HUDEP-2 (cell line): ENCODE measurements around the gene LRRFIP1.
A peak's percentile ranks its signal among the peaks of the same experiment; 100 is the strongest.
"Not testable (repeated sequence)": the region's sequence is repeated elsewhere in the genome, so short reads cannot be mapped to it uniquely, and the experiment has no call there.

Source experiments
- DNase-seq, 76 experiments: peaks; one replicate each; lab custom pipeline; 2025; ENCODE audit not compliant: unreplicated experiment in 76 of 76; lab: John Stamatoyannopoulos, UW

The LRRFIP1 gene

DNA sequence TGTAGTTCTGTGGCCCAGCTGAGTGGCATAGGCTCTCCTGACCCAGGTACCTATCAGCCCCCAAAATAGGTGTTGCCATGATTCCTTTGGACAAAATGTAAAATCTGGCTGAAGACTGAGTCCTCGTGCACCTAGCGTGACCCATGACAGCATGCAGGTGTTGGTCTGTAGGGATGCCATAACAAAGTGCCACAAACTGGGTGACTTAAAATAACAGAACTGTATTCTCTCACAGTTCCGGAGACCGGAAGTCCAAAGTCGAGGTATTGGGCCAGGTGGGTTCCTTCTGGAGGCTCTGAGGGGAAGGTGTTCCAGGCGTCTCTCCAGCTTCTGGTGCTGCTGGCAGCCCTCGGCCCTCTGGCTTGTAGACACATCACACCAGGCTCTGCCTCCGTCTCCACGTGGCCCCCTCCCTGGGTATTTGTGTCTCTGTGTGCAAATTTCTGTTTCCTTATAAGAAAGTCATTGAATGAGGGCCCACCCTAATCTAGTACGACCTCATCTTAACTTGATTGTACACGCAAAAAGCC, 34.5 kb downstream of the LRRFIP1 start:
- no peak for DNase-seq

DNA sequence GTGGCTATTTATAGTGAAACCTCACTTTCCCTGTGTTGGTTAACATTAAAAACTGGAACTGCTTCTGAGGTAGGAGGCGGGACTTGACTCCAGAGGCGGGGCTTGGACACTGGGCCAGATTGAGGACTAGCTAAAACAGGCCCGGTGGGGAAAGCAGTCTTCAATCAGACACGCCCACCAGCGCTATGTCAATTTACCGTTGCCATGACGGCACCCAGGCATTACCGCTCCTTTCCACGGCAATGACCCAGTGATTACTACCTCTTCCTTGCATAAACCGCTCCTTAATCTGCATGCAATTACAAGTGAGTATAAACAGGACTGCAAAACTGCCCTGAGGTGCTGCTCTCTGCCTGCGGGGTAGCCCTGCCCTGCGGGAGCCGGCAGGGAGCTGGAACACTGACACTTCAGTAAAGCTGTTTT, 35.3 kb downstream of the LRRFIP1 start:
- DNase-seq, result peak in 31 of 76 experiments; percentile 4 to 54 (median 18)

DNA sequence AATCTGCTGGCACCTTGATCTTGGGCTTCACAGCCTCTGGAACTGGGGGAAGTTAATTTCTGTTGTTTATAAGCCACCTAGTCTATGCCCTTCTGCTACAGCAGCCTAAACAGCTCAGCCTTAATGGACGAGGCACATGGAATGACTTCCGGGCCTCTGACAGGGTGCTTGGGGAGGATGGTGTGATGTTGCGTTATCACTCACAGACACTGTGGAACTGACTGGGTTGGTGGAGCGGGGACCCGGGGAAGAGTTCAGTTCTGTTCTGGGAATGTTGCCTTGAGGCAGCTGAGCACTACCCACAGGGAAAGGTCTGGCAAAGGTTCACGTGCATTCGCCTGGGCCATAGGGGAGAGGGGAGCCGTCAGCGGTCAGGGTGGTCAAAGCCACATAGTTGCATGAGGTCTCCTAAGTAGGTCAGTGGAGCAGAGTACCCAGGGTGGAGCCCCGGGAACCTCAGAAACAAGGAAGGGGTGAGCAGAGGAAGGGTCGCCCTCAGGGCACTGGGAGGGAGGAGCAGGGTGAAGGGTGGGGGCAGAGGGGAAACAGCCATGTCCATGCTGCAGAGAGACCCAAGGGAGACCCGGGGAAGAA, 36.2 kb downstream of the LRRFIP1 start:
- DNase-seq, result no peak

DNA sequence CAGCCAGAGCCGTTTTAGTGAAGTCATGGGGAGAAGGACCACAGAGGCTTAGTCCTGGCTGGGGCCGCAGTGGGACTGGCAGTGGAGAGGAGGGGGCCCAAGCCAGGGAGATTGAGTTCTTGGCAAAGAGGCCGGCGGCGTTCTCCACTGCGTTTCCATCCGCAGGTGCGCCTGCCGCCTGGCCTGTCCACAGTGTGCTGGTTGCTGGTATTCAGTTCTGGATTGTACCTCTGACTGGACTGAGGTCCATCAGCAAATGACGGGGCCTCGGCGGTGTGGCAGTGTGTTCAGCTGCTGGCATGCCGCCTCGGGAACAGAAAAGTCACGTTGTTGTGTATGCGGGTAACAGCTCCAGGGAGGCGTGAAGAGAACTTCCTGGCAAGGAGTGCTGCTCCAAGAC, 36.8 kb downstream of the LRRFIP1 start:
- no peak for DNase-seq

DNA sequence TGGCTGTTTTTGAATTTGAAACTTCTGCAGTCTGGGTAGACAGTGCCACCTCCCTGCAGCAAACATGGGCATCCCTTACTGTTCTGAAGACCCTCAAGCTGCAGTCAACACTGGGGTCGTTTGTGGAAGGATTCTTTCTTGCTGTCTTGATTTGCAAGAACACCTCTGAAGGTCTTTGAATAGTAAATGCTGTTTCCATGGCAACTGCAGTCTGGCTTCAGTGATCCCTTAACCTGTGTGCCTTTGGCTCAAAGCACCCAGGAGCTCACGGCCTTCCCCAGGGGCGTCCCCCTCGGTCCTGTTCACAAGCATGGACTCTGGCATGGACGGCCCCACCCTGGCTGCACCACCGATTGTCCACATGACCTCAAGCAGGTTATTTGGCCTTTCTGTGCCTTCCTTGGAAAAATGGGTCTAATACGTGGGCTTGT, 38.3 kb downstream of the LRRFIP1 start:
- no peak for DNase-seq

DNA sequence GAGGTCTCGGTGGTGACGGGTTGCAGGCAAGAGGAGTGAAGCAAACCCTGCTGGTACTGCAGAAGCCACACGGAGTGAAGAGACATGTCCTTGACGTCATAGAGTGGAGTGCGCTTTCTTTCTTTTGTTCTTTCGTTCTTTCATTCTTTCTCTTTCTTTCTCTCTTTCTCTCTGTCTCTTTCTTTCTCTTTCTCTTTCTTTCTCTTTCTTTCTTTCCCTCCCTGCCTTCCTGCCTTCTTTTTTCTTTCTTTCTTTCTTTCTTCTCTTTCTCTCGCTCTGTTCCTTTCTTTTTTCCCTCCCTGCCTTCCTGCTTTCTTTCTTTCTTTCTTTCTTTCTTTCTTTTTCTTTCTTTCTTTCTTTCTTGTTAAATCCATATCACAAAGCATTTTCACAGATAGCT, 39.2 kb downstream of the LRRFIP1 start:
- no peak for DNase-seq

DNA sequence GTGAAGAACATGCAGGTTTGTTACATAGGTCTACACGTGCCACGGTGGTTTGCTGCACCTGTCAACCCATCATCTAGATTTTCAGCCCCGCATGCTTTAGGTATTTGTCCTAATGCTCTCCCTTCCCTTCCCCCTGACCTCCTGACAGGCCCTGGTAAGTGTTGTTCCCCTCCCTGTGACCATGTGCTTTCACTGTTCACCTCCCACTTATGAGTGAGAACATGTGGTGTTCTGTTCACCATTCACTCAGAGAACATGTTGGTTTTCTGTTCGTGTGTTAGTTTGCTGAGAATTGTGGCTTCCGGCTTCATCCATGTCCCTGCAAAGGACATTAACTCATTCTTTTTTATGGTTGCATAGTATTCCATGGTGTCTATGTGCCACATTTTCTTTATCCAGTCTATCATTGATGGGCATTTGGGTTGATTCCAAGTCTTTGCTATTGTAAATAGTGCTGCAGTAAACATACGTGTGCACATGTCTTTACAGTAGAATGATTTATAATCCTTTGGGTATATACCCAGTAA, 39.7 kb downstream of the LRRFIP1 start:
- DNase-seq, result not testable (repeated sequence)

DNA sequence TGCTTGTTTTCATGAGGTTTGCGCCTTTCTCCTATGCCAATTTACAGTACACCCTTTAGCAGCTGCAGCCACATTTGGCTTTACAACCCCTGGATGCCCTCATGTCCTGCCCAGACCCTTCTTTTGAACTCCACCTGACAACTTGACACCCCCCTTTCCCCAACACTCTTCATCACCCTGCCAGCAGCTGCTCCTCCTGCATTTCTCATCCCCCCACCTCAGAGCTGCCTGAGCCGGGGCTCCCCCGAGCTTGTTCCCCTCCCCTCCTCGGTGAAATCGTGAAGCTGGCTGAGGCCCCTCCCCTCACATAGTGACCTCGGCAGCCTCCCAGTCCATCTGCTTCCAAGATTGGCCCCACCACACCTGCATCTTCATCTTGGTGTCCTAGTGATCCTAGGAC, 40.5 kb downstream of the LRRFIP1 start:
- no peak for DNase-seq

DNA sequence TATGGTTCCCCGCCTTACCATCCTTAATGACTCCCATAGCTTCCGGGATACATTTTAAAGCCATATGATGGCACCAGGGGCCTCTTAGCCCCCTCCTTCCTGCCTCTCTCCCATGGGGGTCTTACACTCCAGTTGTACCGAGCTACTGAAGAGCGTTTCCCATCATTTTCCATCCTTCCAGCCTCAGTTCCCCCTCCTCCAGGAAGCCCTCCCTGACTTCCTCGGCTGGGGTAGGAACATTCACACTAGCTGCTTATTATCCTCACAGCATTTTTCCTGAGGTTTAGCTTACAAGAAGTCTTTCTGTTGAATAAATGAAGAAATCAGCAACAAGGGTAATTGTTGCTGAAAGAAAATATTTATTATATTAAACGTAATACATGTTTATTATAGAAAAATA, 41.1 kb downstream of the LRRFIP1 start:
- DNase-seq, result no peak

DNA sequence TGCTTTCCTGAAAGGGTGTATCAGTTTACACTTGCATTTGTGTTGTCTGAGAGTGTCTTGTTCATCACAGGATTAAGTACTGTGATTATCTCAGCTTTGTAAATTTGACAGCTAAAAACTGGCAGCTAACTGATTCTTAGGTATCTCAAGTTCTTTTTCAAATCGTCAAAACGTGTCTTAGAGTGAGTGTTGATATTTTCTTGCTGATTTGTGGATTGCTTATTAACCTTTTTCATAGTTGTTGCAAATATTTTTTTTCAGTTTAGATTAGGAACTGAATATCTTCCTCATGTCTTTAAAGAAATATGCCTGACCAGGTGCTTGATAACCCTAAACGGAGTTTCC, 41.9 kb downstream of the LRRFIP1 start:
- DNase-seq, result no peak

DNA sequence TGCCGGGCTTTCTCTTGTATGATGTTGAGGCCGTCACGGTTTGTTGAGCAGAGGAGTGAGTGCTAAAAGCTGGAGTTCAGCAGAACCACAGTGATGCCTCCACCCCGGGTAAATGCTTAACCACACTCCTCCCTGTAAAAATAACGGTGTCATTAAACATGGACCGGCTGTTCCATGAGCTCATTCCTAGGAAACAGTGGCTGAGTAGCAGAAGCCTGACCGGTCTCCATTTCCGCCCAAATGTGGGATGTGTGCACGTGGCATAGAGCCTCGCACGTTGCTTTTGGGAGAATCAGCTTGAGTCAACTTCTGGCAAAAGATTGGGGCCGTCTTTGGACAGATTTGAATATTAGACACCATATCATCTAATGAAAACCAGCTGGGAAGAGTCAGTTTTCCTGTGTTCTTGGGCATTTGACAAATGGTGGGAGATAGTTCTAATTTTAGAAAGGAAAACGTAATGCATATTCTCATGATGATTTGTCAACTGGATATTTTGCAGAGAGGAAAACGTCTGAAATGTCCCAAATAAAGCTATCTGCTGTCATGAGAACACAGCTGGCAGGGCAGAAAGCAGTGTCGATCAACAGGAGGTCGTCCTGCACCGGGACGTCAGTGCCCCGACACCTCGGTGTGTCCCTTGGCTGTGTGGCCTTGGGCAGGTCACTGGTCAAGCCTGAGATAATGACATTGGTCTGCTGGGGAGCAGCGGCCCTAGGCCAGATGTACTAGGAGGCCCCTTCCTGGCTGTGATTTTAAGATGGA, 42.4 kb downstream of the LRRFIP1 start:
- DNase-seq, result no peak

DNA sequence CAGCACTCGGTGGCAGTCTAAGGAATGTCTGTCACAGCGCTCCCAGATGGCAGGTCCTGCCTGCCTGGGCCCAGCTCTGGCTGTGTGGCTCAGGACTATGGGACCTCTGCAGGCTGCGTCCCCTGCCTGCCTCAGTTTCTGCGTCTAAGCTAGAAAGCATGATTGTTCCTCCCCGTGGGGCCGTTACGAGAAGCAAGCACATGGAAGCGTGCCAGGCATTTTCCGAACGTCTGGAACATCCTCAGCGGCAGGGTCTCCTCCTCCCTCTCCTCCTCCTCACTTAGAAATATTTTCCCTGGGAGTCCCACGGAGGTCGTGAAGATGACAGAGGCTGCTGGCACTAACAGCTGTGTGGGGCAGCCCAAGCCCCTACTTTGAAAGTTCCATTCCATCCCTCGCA, 43.3 kb downstream of the LRRFIP1 start:
- DNase-seq, result no peak

DNA sequence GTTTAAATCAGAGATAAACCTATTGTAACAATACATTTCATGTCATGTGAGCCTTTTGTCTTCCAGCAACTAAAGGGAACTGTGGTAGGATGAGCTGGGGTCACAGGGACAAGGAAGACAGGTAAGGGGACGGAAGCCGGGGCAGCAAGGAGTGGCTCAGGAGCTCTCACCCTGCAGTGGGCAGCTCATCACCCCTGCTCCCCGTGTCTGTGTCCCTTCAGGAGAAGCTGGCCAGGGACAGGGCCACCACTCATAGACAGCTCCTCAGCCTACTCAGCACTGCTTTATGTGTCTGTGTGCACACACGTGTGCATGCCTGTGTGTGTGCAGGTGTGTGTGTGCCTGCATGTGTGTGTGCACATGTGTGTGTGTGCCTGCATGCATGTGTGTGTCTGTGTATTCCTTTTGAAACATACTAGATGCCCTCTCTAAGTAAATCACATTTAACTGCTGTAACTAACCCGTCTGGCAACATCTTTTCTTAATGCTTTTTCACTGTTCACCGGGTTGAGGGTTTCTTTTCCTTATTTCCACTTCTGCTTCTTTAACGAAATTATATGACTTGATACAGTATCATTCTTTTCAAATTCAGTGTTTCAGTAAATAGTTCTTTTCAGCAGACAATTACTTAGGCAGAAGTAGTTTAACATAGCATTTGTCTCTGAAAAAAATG, 44.2 kb downstream of the LRRFIP1 start:
- DNase-seq, result no peak

DNA sequence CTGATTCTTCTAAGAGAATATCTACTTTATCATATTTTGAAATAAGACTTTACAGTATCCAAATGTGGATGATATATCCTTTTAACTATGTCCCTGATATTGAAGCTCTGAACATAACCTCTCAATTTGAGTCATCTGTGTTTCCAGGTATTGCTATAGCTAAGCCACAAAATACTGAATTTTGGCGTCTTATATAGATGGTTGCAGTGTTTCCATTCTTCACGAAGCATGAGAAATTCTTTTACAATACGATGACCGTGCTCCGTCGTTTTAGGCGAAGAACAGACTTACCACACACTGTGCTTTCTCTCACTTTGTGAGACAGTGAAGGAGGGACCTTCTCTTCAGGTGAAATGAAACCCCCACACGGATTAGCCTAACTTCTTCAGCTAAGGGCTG, 45.3 kb downstream of the LRRFIP1 start:
- no peak for DNase-seq

DNA sequence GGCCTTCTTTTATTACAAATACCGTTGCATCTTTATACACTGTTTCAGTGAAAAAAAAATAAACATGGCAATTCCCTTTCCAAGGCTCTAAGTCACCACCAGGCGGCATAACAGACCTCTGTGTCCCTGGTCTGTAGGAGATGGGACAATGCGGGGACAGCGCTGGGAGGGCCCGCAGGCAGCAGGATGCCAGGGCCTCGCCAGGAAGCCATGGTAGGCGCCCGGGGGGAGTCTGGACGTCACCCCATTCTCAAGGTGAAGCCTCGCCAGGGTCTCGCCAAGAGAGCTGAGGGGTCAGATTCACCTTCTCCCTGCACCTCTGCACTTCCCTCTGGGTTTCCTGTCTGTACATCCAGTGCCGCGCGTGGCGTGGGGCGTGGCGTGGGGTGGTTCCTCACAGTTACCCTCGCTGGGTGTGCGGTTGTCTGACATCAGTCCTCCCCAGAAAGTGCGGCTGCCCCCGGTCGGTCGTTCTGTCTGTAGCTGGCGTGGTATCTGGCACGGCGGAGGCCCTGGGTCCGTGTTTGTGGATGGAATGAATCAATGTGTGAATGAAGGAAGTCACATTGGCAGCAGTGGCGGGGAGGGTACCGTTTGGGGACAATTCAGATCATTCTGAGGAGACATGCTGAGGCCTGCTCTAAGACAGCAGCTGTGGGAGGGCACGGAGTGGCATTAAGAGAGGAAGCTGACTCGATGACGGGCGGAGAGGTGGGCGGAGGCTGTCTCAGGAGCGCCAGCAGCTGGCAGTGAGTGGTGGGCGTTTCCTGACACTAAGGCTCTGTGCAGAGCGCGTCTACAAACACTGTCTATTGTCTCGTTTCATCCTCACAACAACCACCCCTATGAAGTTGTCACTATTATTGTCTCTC, 46.0 kb downstream of the LRRFIP1 start:
- peak in 65 of 76 experiments; percentile 6 to 70 (median 52) for DNase-seq

DNA sequence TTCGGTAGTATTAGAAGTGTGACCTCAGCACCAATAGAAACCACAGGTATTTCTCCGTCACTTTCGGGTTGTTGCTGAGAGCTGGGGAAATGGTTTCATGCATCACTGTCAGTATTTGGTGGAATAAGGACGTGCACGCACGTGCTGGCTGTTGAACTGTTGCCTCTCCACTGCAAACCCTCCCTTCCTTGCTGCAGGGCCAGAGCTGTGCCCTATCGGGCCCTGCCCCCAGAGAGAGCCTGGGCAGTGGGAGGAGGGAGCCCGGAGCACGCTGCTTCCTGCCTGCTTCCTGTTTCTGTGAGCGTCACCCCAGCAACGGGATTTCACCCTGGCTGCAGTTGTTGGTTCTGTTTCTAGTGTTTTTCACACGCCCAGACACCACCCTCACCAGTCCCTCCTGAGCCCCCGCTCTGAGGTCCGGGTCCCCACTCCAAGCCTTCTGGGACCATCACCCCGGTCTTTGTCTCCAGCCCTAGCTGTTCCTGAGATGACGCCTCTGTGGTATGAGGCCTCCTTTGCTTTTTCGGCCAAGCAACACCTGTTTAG, 47.4 kb downstream of the LRRFIP1 start:
- DNase-seq, result peak in 70 of 76 experiments; percentile 14 to 86 (median 66)

DNA sequence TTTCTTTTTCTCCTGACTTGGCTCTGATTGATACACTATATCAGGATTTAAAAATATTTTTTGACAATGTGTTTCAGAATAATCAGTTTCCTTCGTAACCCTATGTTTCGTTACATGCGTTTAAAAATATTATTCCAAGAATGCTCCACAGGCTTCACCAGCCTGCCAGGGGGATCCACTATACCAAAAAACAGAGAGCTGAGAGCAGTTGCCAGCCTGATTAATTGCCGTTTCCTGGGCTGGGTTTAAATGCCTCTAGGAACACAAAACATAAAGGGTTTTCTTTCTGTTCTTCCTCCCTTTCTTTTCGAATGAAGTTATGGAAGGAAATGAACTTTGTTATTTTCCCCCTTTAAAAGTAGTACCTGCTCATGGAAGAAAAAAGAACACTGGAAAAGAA, 47.9 kb downstream of the LRRFIP1 start:
- no peak for DNase-seq

DNA sequence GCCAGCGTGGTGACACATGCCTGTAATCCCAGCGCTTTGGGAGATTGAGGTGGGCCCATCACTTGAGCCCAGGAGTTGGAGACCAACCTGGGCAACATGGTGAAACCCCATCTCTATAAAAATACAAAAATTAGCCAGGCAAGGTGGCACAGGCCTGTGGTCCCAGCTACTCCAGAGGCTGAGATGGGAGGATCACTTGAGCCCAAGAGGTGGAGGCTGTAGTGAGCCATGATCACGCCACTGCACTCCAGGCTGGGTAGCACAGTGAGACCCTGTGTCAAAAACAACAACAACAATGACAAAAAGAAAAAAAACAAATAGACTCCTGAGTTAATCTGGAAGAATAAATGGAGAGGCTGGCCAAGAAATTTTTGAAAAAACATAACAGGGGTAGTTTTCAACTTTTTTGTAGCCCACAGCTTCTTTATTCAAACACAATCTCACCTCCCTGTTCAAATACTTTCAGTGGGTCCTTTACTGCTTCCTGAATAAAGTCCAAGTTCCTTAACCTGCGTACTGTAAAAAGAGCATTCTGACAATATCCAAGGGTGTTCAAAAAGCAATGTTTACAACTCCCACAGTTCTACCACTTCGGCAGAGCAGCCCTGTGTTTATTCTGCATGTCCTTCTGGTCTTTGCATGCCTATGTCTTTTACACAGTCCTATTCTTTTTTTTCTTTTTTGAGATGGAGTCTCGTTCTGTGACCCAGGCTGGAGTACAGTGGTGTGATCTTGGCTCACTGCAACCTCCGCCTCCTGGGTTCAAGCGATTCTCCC, 53.5 kb downstream of the LRRFIP1 start:
- no peak for DNase-seq

DNA sequence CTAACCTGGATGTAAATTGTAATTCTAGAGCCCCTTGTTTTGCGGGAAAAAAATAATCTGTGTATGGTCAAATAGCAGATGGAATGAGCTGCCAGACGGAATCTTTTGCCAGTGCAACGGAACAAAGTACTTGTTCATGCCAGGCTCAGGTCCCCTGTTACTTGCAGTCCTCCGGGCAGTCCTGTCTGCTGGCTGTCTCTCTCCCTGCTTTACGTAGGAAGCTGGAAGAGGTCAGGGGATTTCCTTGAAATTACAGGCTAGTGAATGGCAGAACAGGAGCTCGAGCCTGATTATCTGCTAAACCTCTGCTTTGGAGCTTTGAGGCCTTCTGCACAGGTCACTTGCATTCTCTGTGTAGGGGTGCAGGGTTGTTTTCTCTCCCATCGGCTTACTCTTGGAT, 54.8 kb downstream of the LRRFIP1 start:
- DNase-seq, result no peak
